GM19240 (cell line): ENCODE measurements around the gene RBMS1.

Experiments used
- DNase-seq: peaks from one replicate; pipeline ENCODE4 v3.0.0; 2011; ENCODE audit warnings: low spot score; ENCODE audit not compliant: insufficient read length

The RBMS1 gene

GRCh38 chr2:160363961-160364360 is 129.6 kb downstream of the RBMS1 start:
- DNase-seq = no peak

GRCh38 chr2:160363055-160363454 is 130.6 kb downstream of the RBMS1 start:
- no peak for DNase-seq

- no peak for DNase-seq
Observed at GRCh38 chr2:160362541-160362940, 131.1 kb downstream of the RBMS1 start.

GRCh38 chr2:160362018-160362417 is 131.6 kb downstream of the RBMS1 start:
- no peak for DNase-seq

DNA sequence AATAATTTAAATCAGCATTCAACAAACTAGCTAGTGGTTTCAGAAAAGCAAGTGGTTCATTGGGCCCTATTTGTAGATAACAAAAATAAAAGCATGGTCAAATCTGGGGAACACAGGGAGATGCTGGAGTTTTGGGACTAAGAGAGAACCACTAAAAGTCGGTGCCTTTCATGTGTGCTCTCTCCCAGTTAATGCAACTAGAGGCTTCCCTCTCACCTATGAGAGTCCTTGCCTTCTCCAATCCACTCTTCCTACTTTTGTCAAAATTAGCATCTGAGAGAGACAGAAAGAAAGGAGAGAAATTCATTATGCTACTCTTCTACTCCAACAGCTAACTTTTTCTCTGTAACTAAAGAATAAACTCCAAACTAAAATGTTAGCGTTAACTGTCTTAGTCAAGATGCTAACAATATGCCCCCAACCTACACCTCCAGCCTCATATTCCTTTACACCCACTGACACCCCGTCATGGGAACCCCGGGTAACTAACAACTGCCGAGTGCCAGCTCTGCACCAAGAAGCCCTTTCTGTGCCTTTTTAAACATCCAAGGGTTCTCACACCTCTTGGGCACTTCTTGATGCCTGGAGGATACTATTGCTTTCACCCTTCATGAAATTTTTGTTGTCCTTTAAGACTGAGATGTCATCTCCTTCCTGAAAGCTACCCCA is 133.4 kb downstream of the RBMS1 start:
- DNase-seq = no peak

DNA sequence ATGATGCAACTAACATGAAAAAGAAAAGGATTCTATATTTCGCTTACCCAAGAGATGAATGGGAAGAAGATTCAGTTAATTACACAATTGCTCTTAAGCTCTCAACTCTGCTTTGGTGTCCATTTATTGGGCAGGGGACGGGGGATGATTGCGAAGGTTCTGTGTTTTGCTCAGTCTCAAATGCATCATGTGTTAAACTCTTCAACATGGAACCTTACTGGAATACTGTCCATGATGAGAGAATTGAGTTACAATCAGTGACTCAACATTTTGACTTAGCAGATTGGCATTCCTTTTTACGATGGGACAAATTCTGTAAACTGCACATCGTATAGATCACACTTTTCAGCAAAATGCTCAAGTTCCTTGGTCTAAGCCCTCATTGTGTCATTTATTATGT is 135.6 kb downstream of the RBMS1 start:
- no peak for DNase-seq

GRCh38 chr2:160356485-160356884 is 137.1 kb downstream of the RBMS1 start:
- no peak for DNase-seq

DNA sequence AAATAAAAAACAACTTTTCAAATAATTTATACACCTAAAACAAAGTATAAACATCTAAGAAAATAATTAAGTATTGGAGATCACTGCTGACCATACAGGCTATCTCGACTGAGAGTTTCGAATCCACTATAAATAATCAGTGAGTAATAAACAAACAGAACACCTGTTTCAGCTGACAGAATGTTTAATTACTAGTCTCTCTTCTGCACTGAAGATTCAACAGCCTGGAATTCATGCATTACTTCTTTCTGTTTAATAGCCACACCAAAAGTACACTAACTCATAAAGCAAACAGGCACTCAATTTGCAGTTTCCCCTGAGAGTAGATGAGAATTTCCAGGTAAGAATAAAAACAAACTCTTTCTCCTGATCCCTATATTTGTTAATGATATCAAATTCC is 138.5 kb downstream of the RBMS1 start:
- no peak for DNase-seq

DNA sequence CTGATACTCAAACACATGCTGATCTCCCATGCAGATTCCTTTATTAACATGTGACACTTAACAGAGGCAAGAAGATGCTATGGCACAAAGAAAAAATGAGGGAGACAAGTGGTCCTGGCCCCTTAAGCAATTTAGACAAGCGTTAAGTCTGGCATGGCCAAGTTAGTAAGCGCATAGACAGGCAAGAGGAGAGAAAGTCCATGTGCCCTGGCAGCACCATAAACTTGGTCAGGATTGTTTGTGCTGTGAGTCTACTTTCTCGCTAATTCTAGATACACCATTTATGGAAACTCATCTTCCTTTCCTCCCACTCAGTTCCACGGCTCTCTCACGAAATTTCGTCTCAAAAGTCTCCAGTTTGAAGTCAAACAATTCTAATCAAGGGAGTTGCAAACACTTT is 138.9 kb downstream of the RBMS1 start:
- DNase-seq = no peak

GRCh38 chr2:160353813-160354212 is 139.8 kb downstream of the RBMS1 start:
- DNase-seq = no peak

GRCh38 chr2:160353166-160353565 is 140.4 kb downstream of the RBMS1 start:
- no peak for DNase-seq

GRCh38 chr2:160352500-160352899 is 141.1 kb downstream of the RBMS1 start:
- no peak for DNase-seq

- DNase-seq = no peak
Observed at GRCh38 chr2:160351956-160352355, 141.7 kb downstream of the RBMS1 start.

GRCh38 chr2:160349306-160349705 is 144.3 kb downstream of the RBMS1 start:
- no peak for DNase-seq

- DNase-seq = no peak
Observed at GRCh38 chr2:160347269-160347863, 146.2 kb downstream of the RBMS1 start.

- DNase-seq = no peak
Observed at GRCh38 chr2:160345071-160345764, 148.4 kb downstream of the RBMS1 start.

- no peak for DNase-seq
Observed at GRCh38 chr2:160343404-160343803, 150.2 kb downstream of the RBMS1 start.

DNA sequence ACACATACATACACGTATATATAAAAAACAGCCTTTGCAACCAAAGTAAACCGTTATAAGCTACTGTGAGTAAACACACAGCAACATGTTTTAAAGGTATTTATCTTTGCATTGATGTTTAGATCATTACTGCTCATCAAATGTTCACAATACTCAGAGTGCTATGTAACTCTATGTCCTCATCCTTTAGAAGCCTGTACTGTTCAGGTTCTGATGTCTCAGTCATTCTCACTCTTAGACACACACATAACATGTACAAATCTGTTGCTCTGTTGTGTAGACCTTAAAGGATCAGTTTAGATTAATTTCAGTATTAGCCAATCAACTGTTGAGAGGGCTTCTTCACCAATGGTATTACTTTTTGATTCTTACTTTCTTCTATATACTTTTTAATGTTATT is 153.9 kb downstream of the RBMS1 start:
- DNase-seq = no peak

DNA sequence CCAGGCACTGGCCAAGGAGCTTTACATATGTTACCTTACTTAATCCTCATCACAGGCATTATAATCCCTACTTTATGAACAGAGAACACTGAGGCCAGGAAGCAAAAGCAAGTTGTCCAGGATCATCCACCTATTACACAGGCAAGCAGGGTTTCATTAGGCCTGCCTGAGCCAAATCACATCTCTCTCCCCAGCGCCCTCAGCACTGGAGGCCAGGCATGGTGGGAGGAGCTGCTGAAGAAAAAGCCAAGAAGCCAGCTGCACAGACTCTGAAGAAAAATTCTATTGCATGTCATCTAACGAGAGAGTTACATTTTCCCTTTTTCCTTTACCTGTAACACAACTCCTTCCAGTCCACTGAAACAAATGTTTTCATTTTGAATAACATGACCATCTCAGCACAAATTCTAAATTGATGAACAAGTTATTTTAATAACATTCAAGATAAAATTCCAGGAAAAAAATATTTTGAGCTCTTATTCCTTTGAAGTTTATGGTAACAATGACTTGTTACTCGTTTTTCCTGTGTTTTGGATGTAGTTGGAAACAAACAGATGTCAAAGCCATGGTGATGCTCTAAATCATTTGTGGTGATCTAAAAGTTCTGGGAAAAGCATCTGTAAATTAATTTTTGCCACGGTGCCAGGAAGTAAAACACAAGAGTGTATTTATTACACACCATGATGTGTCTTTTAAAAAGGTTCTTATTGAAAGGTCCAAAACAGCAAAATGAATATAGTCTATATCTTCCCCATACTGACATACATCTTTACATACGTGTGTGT is 154.5 kb downstream of the RBMS1 start:
- DNase-seq = no peak

DNA sequence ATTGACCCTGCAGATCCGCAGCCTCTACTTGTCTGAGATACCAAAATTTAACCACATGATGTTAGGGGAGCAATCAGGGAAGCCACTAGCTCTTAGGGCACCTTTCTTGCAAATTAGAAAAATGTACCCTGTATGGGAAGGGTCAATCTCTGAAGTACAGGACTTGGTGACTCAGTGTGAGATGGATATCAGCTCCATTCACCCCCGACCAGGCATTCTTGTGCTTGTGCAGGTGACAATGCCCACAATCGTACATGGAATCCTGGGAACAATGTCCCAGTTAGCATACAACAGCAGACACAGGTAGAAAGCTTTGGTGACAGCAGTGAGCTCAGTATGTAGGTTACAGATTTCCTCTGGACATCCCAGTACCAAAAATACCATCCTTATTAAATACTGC is 155.9 kb downstream of the RBMS1 start:
- DNase-seq = no peak

DNA sequence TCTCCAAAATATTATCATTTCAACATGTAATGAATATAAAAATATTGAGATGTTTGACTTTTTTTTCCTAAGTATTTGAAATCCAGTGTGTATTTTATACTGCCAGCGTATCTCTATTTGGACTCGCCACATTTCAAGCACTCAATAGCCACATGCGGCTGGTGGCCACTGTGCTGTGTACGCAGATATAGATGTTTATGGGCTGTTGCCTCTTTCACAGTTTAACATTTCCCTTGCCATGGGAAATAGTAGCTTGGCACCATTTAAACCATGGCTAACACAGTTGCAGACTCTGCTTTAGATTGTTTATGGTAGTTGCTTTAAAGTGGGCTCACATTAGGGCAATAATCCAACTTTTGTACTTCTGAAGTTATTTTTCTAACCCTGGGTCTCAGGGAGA is 157.0 kb downstream of the RBMS1 start:
- no peak for DNase-seq

DNA sequence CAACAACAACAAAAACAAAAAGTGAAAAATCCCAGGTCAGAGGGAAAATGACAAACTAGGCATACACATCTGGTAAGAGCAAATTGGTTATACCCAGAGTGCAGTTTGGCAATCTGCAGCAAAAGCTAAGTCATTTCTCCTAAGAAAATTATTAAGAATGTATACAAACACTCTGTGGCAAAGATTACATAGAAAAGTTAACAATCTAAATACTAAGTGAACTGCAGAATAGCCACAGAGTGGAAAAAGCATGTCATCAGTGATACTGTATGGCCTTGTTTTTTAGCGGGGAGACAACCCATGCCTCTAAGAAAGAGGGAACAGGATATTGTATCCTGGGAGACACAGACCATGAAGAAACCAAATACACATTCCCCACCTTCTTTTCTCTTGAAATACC is 157.5 kb downstream of the RBMS1 start:
- no peak for DNase-seq
